Left ventricle myocardium inferior (tissue), 1 donor: ENCODE data around the gene RTKN2. TPM values are rescaled to one million over a fixed set of nuclear protein-coding genes. Genes with fewer than 3 reads are reported as not detected.

Experiments
- DNase-seq: peaks from one replicate; pipeline ENCODE4 v3.0.0-alpha.2; 2020
- H3K27ac ChIP-seq: fragments of 200-600 bp; replicated peaks from 2 replicates; pipeline ENCODE4 v1.8.0; 2021
- H3K27me3 ChIP-seq: fragments of 200-600 bp; 2 replicates; pipeline ENCODE4 v1.8.0; 2021; ENCODE audit warnings: low read depth
- H3K36me3 ChIP-seq: fragments of 200-600 bp; 2 replicates; pipeline ENCODE4 v1.8.0; 2021
- H3K4me1 ChIP-seq: fragments of 200-600 bp; 2 replicates; pipeline ENCODE4 v1.8.0; 2021
- H3K4me3 ChIP-seq: fragments of 200-600 bp; 2 replicates; pipeline ENCODE4 v1.8.0; 2021; ENCODE audit warnings: mild to moderate bottlenecking, moderate library complexity
- H3K9me3 ChIP-seq: fragments of 200-600 bp; replicated peaks from 2 replicates; pipeline ENCODE4 v1.8.0; 2021
- CTCF ChIP-seq: fragments of 200-600 bp; IDR thresholded peaks from 2 replicates; pipeline ENCODE4 v1.8.0; 2021; ENCODE audit warnings: antibody characterized with exemption, mild to moderate bottlenecking, borderline replicate concordance
- intact Hi-C: fragments of 100-400 bp; cut with micrococcal nuclease; formaldehyde crosslinking; loops from one replicate; pipeline ENCODE4 v1.11.0; 2022
- total RNA-seq: library from RNA; stranded (reverse); fragmentation: NEBNext Ultra II Directional; extraction: Animal tissue kit (Norgen Biotek cat#: 25700); gene quantifications from one replicate; pipeline ENCODE4 v1.2.1, GENCODE V29; 2021
- donor health status: DM: no; HTN: yes; CAD: no; lungs with severe emphysema.

RTKN2 gene
- total RNA-seq, 1 donor from 2014 or later, result not detected

DNA sequence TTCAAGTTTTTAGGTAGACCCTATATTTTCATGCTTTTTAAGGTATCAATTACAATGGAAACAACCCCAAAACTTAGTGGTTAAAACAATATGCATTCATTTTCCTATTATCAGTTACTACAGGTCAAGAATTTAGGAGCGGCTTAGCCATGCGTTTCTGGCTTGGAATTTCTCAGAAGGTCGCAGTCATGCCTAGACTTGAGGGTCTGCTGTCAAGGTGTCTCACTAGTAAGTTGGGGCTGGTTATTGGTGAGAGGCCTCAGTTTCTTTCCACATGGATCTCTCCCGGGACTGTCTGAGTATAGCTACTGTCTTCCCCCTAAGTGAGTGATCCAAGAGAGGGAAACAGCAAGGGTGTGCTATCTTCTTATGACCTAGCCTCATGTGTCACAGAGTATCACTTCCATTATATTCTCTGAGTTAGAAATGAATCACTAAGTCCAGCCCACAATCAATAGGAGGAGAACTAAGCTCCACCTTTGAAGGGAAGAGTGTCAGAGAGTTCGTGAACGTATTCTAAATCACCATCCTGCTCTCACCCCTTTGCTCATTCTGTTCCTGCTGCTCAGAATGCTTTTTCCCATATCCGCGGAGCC is 80.5 kb downstream of the RTKN2 start:
- Histone ChIP-seq H3K36me3 (no peaks in the 10 kb centered on the region), H3K27me3 (no peaks in the 10 kb centered on the region), H3K27ac (no peak overlapping the region), H3K9me3 (no peaks in the 10 kb centered on the region), H3K4me3 (no peak overlapping the region), H3K4me1 (no peaks in the 10 kb centered on the region)
- TF ChIP-seq CTCF, result no peak
- DNase-seq, result no peak
- intact Hi-C loops, result no loop called here

GRCh38 chr10:62186999-62187675 is 81.5 kb downstream of the RTKN2 start:
- intact Hi-C loops, result no loop called here
- H3K4me3 ChIP-seq, result no peak overlapping the region
- H3K27ac ChIP-seq, result no peak overlapping the region
- DNase-seq, result no peak
- TF ChIP-seq CTCF, result no peak
- H3K36me3 ChIP-seq, result no peaks in the 10 kb centered on the region
- no peaks in the 10 kb centered on the region for H3K4me1 ChIP-seq
- no peaks in the 10 kb centered on the region for H3K9me3 ChIP-seq
- no peaks in the 10 kb centered on the region for H3K27me3 ChIP-seq

GRCh38 chr10:62185919-62186692 is 82.5 kb downstream of the RTKN2 start:
- H3K27ac ChIP-seq, result no peak overlapping the region
- no peak for TF ChIP-seq CTCF
- no peak overlapping the region for H3K4me3 ChIP-seq
- H3K9me3 ChIP-seq, result no peaks in the 10 kb centered on the region
- DNase-seq, result no peak
- no peaks in the 10 kb centered on the region for H3K4me1 ChIP-seq
- intact Hi-C loops, result no loop called here
- H3K36me3 ChIP-seq, result no peaks in the 10 kb centered on the region
- no peaks in the 10 kb centered on the region for H3K27me3 ChIP-seq

- intact Hi-C loops, result no loop called here
- H3K4me1 ChIP-seq, result no peaks in the 10 kb centered on the region
- no peak for TF ChIP-seq CTCF
- no peaks in the 10 kb centered on the region for H3K9me3 ChIP-seq
- no peaks in the 10 kb centered on the region for H3K27me3 ChIP-seq
- no peak overlapping the region for H3K4me3 ChIP-seq
- no peak overlapping the region for H3K27ac ChIP-seq
- no peak for DNase-seq
- H3K36me3 ChIP-seq, result no peaks in the 10 kb centered on the region
Observed at GRCh38 chr10:62183857-62184795, 84.5 kb downstream of the RTKN2 start.

- Histone ChIP-seq H3K27me3 (no peaks in the 10 kb centered on the region), H3K4me3 (no peak overlapping the region), H3K4me1 (no peaks in the 10 kb centered on the region), H3K36me3 (no peaks in the 10 kb centered on the region), H3K9me3 (no peaks in the 10 kb centered on the region), H3K27ac (no peak overlapping the region)
- intact Hi-C loops, result no loop called here
- no peak for TF ChIP-seq CTCF
- no peak for DNase-seq
Observed at GRCh38 chr10:62183442-62183841, 85.2 kb downstream of the RTKN2 start.
